OCI-LY3 (cell line): ENCODE results near the gene MTHFD1L.
"Not testable (repeated sequence)": the region's sequence is repeated elsewhere in the genome, so short reads cannot be mapped to it uniquely, and the experiment has no call there.

ENCODE experiments used
- H2AFZ ChIP-seq: fragments of 200-600, 300-600 bp; shearing (Covaris generic); 2 replicates; pipeline ENCODE4 v1.6.0; 2014; ENCODE audit warnings: antibody characterized with exemption, low read depth, low read length
- H3K27ac ChIP-seq: fragments of 200-600, 300-600 bp; sonication (generic); 2 replicates; pipeline ENCODE4 v1.5.1; 2014; ENCODE audit warnings: mild to moderate bottlenecking, low read length, moderate library complexity, mixed read lengths
- H3K27me3 ChIP-seq: fragments of 200-600, 300-600 bp; sonication (generic); 2 replicates; pipeline ENCODE4 v1.6.1; 2014; ENCODE audit warnings: low read depth, low read length, mixed read lengths
- H3K36me3 ChIP-seq: fragments of 200-600, 300-600 bp; sonication (generic); replicated peaks from 2 replicates; pipeline ENCODE3; 2014; ENCODE audit warnings: low read depth, low read length, mixed read lengths
- H3K4me1 ChIP-seq: fragments of 300-600, 200-600 bp; sonication (generic); 2 replicates; pipeline ENCODE4 v1.6.1; 2014; ENCODE audit warnings: low read length, mixed read lengths
- H3K4me2 ChIP-seq: fragments of 200-600, 300-600 bp; sonication (generic); 2 replicates; pipeline ENCODE4 v1.6.1; 2014; ENCODE audit warnings: low read length, mixed read lengths
- H3K4me3 ChIP-seq: fragments of 300-600, 200-600 bp; sonication (generic); 2 replicates; pipeline ENCODE4 v1.5.1; 2014; ENCODE audit warnings: antibody characterized with exemption, mild to moderate bottlenecking, low read length, moderate library complexity
- H3K79me2 ChIP-seq: fragments of 300-600, 200-600 bp; shearing (Covaris generic); 2 replicates; pipeline ENCODE4 v1.6.1; 2014; ENCODE audit warnings: mild to moderate bottlenecking, low read length, mixed read lengths
- H3K9ac ChIP-seq: fragments of 300-600, 200-600 bp; shearing (Covaris generic); 2 replicates; pipeline ENCODE4 v1.6.0; 2014; ENCODE audit warnings: mild to moderate bottlenecking, low read length, moderate library complexity
- H3K9me3 ChIP-seq: fragments of 200-600, 300-600 bp; shearing (Covaris generic); 2 replicates; pipeline ENCODE4 v1.6.1; 2014; ENCODE audit warnings: low read length, mixed read lengths; ENCODE audit not compliant: insufficient read depth
- H4K20me1 ChIP-seq: fragments of 200-600, 300-600 bp; sonication (generic); 2 replicates; pipeline ENCODE4 v1.6.1; 2016; ENCODE audit warnings: low read length, mixed read lengths; ENCODE audit not compliant: insufficient read depth
- EZH2phosphoT487 ChIP-seq: fragments of 200-600 bp; shearing (Covaris generic); IDR thresholded peaks from 2 replicates; pipeline ENCODE4 v1.6.1; 2018; ENCODE audit warnings: antibody characterized with exemption, mixed run types, low read depth
- TF ChIP-seq, protein P1 (sequence below): fragments of 200-600, 300-600 bp; sonication (generic); IDR thresholded peaks from 2 replicates; pipeline ENCODE4 v1.5.1; 2014; ENCODE audit warnings: antibody characterized with exemption, low read length, low read depth

Gene MTHFD1L

DNA sequence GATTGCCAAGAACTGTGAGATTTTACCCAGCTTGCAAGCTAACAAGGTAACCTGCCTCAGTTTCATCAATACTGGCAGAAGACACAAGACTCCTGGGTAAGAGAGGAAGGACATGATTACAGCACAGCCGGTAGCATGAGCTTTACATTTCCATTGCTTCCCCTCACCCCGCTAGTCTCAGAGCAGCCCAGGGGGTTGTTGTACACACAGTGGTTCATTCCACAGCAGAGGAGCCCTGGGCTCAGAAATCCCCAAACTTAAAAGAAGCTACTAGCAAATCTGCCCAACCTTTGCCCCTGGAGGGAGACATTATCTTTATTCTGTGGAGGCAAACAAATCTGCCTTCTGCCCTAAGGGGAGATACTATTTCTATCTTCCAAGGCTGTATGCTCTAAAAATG is 17.1 kb upstream of the MTHFD1L start:
- Histone ChIP-seq H3K4me2 (no peak overlapping the region), H3K9ac (no peak overlapping the region), H3K4me3 (no peak overlapping the region), H3K27ac (no peak overlapping the region), H2AFZ (no peak overlapping the region), H3K79me2 (no peaks in the 10 kb centered on the region), H4K20me1 (no peaks in the 10 kb centered on the region), H3K9me3 (no peaks in the 10 kb centered on the region), H3K4me1 (no peaks in the 10 kb centered on the region), H3K36me3 (peaks cover 2% of the 10 kb centered on the region), H3K27me3 (no peaks in the 10 kb centered on the region)
- TF ChIP-seq, protein P1, sequence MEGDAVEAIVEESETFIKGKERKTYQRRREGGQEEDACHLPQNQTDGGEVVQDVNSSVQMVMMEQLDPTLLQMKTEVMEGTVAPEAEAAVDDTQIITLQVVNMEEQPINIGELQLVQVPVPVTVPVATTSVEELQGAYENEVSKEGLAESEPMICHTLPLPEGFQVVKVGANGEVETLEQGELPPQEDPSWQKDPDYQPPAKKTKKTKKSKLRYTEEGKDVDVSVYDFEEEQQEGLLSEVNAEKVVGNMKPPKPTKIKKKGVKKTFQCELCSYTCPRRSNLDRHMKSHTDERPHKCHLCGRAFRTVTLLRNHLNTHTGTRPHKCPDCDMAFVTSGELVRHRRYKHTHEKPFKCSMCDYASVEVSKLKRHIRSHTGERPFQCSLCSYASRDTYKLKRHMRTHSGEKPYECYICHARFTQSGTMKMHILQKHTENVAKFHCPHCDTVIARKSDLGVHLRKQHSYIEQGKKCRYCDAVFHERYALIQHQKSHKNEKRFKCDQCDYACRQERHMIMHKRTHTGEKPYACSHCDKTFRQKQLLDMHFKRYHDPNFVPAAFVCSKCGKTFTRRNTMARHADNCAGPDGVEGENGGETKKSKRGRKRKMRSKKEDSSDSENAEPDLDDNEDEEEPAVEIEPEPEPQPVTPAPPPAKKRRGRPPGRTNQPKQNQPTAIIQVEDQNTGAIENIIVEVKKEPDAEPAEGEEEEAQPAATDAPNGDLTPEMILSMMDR = no peak
- TF ChIP-seq EZH2phosphoT487 = no peak

DNA sequence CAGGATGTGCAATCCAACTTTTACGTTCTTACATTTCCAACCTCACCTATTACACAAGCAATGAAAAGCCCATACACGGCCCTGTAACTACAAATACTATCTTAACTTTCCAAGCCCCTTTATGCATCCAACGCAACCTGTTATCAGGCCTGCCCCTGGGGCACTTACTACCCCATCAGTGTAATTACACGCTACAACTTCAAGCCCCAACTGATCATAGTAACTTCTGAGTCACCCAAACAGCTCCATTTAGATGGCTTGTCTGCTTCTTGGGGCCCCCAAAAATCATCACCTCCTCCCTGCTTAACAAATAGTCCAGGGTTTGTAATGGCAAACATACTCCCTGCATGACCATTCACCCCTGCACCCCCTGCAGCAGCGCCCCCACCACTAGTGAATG is 11.1 kb upstream of the MTHFD1L start:
- not testable (repeated sequence) for H3K36me3 ChIP-seq, H4K20me1 ChIP-seq, H3K4me3 ChIP-seq, H2AFZ ChIP-seq, H3K27ac ChIP-seq, H3K27me3 ChIP-seq, H3K9ac ChIP-seq, H3K4me1 ChIP-seq, H3K9me3 ChIP-seq, H3K4me2 ChIP-seq, H3K79me2 ChIP-seq

DNA sequence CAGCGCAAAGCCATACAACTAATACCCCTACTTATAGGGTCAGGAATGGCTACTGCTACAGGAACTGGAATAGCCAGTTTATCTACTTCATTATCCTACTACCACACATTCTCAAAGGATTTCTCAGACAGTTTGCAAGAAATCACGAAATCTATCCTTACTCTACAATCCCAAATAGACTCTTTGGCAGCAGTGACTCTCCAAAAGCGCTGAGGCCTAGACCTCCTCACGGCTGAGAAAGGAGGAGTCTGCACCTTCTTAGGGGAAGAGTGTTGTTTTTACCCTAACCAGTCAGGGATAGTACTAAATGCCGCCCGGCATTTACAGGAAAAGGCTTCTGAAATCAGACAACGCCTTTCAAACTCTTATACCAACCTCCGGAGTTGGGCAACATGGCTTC is 10.3 kb upstream of the MTHFD1L start:
- not testable (repeated sequence) for H3K27ac ChIP-seq, H3K36me3 ChIP-seq, H3K4me3 ChIP-seq, H3K4me2 ChIP-seq, H3K9me3 ChIP-seq, H4K20me1 ChIP-seq, H3K9ac ChIP-seq, H3K27me3 ChIP-seq, H2AFZ ChIP-seq, H3K79me2 ChIP-seq, H3K4me1 ChIP-seq

DNA sequence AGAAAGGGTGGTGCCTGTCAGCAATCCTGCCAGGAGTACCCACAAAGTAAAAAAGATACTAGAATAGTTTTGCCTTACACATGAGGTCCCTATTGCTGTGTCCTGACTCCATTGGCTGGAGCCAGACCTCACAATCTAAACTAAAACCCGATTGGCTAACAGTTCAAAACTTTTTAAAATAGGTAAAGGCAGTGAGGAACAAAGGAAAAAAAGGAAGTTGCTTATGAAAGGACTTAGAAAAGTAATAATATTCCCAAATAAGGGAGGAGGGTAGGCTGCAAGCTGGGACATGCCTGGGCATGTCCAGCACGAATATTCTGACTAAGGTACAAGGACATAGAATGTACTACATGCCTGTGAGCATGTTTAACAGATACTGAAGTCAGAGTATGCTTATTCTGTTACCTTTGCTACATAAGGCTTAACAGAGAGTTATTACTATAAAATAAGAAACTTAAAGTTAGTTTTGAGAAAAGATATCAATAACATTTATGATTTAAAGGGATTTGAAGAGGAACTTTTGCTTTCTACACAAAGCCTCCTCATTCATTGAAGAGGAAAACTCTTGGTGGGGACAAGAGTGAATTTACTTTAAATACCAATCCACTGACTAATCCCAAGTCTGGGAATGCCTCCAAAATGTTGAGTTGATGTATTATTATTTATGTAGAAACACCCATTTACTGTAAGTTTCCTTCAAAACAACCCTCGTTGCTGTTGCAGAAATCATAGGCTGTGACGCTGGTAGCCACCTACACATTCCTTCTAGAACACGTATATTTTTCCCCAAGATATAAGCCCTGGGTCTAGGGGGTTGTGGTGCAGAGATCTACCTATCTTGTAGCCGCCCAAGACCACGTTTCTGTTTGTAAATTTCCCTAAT is 8.2 kb upstream of the MTHFD1L start:
- TF ChIP-seq, protein P1 = no peak
- no peak for TF ChIP-seq EZH2phosphoT487
- Histone ChIP-seq H3K36me3 (no peaks in the 10 kb centered on the region), H3K4me2 (no peak overlapping the region), H3K4me1 (peaks cover 12% of the 10 kb centered on the region), H3K27ac (no peak overlapping the region; the same call in 1 of the 2 replicates), H2AFZ (no peak overlapping the region), H3K9me3 (no peaks in the 10 kb centered on the region), H3K79me2 (no peaks in the 10 kb centered on the region), H4K20me1 (no peaks in the 10 kb centered on the region), H3K27me3 (no peaks in the 10 kb centered on the region), H3K9ac (no peak overlapping the region), H3K4me3 (no peak overlapping the region)

DNA sequence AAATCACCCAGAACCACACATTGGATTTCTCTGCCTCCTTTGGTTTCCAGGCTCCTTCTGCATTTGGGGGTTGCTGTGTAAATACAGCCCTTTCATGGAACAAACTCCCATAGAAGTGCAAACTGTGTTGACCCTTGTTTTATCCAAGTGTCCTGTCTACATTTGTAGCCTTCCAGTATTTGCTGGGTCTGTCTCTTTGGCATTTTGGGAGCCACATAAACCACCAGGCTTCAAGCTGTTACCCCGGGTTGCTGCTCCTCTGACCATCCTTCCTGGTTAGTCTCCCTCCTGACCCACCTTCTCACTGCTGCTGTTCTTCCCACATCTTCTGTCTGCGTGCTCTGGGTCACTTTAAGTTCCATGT is 7.6 kb upstream of the MTHFD1L start:
- Histone ChIP-seq H3K79me2 (no peaks in the 10 kb centered on the region), H3K4me3 (no peak overlapping the region), H3K4me2 (no peak overlapping the region), H3K36me3 (no peaks in the 10 kb centered on the region), H3K9ac (no peak overlapping the region), H2AFZ (no peak overlapping the region), H3K9me3 (no peaks in the 10 kb centered on the region), H3K4me1 (peaks cover 16% of the 10 kb centered on the region), H4K20me1 (no peaks in the 10 kb centered on the region), H3K27me3 (no peaks in the 10 kb centered on the region), H3K27ac (no peak overlapping the region)
- TF ChIP-seq EZH2phosphoT487 = no peak
- TF ChIP-seq, protein P1 = no peak

DNA sequence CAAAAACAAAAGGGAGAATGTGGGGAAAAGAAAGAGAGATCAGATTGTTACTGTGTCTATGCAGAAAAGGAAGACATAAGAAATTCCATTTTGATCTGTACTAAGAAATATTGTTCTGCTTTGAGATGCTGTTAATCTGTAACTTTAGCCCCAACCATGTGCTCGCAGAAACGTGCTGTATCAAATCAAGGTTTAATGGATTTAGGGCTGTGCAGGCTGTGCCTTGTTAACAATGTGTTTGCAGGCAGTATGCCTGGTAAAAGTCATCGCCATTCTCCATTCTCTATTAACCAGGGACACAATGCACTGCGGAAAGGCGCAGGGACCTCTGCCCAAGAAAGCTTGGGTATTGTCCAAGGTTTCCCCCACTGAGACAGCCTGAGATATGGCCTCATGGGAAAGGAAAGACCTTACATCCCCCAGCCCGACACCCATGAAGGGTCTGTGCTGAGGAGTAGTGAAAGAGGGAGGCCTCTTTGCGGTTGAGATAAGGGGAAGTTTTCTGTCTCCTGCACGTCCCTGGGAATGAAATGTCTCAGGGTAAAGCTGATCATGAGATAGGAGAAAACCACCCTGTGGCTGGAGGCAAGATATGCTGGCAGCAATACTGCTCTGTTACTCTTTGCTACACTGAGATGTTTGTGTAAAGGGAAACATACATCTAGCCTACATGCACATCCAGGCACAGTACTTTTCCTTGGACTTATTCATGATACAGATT is 3.9 kb upstream of the MTHFD1L start:
- Histone ChIP-seq H3K4me1 (peaks cover 22% of the 10 kb centered on the region), H3K79me2 (peaks cover 10% of the 10 kb centered on the region), H3K4me3 (peak overlapping the region; percentile 5; the same call in 1 of the 2 replicates), H3K4me2 (peak overlapping the region; percentile 40)
- not testable (repeated sequence) for H3K27ac ChIP-seq, H3K27me3 ChIP-seq, H3K9ac ChIP-seq, H4K20me1 ChIP-seq, H3K36me3 ChIP-seq, H2AFZ ChIP-seq, H3K9me3 ChIP-seq
